Activated CD4-positive, alpha-beta T cell treated with anti-CD3 and anti-CD28 coated beads, Interleukin-2, Interleukin-6, amounts not matched to agents 100 ng/mL and 50 ng/mL, durations not matched to agents 16 hours and 8 hours (primary cell): ENCODE results near the gene DIRAS3.
"Not testable (repeated sequence)": the region's sequence is repeated elsewhere in the genome, so short reads cannot be mapped to it uniquely, and the experiment has no call there.

Source experiments
- DNase-seq: peaks from one replicate; pipeline ENCODE4 v3.0.0-alpha.2; 2020

DIRAS3 gene

DNA sequence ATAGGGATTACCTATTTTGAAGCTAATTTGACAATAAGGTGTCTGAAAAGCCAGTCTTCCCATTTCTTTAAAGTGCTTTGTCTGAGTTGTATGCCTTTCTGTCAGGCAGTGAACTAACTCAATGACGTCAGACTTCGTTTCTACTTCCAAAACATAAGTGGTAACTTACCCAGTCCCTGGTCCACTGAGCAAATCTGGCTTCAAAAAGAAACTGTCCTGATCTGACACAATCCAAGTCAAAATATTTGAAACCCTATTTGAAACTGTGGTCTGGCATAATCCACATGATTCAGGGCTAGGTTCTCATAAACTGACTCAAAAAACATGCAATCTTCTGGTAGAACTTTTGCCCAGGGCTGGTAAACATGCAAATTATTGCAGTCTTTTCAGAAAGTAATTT, 34.0 kb downstream of the DIRAS3 start:
- no peak for DNase-seq

- DNase-seq, result no peak
Measured at GRCh38 chr1:68015971-68016370, 34.5 kb downstream of the DIRAS3 start.

GRCh38 chr1:68015369-68015768, 35.1 kb downstream of the DIRAS3 start:
- no peak for DNase-seq

- no peak for DNase-seq
Measured at GRCh38 chr1:68013351-68013750, 37.1 kb downstream of the DIRAS3 start.

- DNase-seq, result no peak
Measured at GRCh38 chr1:68011657-68012375, 38.6 kb downstream of the DIRAS3 start.

DNA sequence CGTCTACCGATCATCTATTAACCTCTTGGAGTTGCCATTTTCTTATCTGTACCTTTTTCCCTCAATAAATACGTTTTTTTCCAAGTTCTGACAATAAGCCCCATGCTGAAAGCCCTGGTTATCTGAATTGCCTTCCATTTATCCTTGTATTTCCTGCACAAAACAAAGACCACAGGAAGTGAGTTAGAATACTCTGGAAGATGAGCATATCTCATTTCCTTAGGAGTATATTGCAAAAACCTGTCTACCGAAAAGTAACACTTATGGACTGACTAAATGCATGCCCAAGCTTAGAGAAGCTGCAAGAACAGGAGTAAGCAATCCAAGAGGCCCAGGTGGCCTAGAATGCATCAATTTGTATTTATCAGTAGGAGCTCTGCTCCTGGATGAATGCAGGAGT, 39.9 kb downstream of the DIRAS3 start:
- no peak for DNase-seq

DNA sequence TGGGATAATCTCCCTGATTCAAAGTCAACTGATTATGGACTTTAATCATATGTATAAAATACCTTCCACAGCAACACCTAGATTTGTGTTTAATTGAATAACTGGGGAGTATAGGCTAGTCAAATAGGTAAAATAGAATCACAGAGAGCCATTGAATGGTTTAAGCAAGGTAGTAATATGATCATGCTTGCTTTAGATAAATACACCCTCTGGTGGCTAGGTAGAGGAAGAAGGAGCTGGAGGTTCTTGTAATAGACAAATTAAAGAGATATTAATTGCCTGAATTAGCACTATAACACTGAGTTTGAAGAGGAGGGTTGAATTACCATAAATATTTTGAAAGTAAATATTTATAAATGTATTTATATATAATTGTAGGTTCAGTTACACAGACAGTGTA, 40.3 kb downstream of the DIRAS3 start:
- no peak for DNase-seq

DNA sequence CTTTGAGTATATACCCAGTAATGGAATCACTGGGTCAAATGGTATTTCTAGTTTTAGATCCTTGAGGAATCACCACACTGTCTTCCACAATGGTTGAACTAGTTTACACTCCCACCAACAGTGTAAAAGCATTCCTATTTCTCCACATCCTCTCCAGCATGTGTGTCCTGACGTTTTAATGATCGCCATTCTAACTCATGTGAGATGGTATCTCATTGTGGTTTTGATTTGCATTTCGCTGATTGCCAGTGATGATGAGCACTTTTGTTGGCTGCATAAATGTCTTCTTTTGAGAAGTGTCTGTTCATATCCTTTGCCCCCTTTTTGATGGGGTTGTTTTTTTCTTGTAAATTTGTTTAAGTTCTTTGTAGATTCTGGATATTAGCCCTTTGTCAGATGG, 46.8 kb downstream of the DIRAS3 start:
- DNase-seq, result not testable (repeated sequence)

DNA sequence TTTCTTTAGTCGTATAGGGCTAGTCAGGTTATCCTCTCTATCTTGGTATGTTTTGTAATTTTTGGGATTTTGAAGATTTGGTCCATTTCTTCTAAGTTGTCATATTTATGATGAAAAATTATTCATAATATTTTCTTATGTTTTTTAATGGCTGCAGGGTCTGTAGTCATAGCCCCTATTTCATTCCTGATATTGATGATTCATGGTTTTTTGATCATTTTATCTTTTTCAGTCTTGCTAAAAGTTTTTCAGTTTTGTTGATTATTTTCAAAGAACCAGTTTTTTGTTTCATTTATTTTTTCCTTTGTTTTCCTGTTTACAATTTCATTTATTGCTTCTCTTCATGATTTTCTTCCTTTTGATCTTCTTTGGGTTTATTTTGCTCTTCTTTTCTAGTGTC, 50.2 kb downstream of the DIRAS3 start:
- no peak for DNase-seq

DNA sequence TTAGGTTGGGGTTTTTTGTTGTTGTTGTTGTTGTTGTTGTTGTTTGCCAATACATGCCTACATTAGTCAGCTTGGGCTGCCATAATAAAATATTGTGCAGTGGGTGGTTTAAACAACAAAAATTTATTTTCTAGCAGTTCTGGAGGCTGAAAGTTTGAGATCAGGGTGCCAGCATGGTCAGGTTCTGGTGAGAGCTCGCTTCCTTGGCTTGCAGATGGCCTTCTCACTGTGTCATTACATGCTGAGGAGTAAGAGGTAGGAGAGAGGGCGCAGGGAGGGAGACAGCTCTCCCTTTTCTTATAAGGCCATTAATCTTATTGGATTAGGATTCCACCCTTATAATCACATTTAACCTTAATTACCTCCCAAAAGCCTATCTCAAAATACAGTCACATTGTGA, 52.7 kb downstream of the DIRAS3 start:
- no peak for DNase-seq
